ENCODE data around the gene NRG3.
"Not testable (repeated sequence)": the region's sequence is repeated elsewhere in the genome, so short reads cannot be mapped to it uniquely, and the experiment has no call there.

The NRG3 gene

GRCh38 chr10:82622479-82622878 is 747.5 kb downstream of the NRG3 start:
- no peak for DNase-seq

DNA sequence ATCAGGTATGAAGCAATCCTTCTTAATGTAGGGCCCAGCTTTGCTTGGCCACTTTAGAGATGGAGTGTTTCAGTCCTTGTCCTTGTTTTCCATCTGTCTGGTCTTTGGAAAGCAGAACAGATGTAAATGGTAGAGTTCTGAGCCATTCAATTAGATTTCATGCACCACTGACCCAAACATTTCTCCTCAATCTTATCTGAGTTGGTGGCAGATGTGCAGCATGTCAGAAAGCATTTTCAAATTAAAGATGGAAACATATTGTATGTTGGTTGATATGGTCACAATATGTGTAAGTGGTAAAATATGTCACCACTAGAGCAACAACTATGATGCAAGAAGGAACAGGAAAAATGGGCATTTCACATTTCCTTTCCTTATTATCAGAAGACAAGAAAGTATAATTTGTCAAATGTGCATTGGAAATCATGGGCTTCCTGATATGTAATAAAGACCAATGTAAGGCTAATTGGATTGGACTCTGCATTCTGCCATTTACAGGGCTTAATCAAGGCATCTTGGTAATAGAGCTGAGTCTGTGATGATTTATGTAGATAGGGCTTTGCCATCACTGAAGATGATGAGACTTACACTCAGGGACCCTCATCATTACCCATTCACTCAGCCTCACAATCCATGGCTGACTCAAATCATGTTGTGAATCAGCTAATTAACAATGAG is 750.7 kb downstream of the NRG3 start:
- no peak for DNase-seq

DNA sequence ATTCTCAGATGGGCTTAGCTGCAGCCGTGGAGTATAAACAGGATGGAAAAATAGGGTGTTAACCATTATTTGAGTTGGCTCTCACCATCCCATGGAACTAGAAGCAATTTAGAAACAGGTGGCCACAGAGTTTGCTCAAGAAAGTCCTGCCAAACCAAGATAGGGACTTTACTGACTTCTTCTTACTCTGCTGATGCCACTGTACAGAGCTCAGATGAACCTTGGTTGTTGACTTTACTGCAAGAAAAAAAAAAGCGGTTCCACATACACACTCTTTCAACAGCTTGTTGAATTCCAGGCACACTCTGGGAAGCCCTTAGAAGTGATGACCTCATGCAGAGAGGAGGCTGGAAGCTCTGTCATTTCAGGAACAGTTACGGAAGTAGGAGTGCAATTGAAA is 753.4 kb downstream of the NRG3 start:
- DNase-seq = no peak

DNA sequence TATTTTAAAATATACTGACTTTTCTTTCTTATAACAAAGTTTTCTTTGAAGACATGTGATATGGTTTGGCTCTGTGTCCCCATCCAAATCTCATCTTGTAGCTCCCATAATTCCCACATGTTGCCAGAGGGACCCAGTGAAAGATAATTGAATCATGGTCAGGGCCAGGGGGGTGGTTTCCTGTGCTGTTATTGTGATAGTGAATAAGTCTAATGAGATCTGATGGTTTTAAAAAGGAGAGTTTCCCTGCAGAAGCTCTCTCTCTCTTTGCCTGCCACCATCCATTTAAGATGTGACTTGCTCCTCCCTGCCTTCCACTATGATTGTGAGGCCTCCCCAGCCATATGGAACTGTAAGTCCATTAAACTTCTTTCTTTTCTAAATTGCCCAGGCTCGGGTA is 768.1 kb downstream of the NRG3 start:
- no peak for DNase-seq

- DNase-seq = no peak
These were observed 768.6 kb downstream of the NRG3 start for GRCh38 chr10:82643601-82644000.

DNA sequence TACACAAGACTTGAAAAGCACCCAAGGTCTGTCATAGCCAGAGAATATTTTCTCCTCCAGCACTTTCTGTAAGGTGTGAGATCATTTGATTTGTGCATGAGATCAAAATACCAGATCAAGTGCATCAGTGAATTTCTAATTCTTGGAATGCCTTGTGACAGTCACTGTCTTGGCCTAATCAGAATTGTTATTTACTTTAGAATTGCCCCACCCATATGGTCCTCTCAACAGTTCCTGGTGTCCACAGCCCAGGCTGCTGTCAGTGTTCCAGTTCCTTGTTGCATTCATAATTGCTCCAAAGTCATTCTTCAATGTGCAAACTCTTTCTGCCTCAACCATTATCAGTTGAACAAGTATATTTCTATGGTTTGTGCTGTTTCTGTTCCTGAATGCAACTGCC is 770.2 kb downstream of the NRG3 start:
- DNase-seq = no peak

DNA sequence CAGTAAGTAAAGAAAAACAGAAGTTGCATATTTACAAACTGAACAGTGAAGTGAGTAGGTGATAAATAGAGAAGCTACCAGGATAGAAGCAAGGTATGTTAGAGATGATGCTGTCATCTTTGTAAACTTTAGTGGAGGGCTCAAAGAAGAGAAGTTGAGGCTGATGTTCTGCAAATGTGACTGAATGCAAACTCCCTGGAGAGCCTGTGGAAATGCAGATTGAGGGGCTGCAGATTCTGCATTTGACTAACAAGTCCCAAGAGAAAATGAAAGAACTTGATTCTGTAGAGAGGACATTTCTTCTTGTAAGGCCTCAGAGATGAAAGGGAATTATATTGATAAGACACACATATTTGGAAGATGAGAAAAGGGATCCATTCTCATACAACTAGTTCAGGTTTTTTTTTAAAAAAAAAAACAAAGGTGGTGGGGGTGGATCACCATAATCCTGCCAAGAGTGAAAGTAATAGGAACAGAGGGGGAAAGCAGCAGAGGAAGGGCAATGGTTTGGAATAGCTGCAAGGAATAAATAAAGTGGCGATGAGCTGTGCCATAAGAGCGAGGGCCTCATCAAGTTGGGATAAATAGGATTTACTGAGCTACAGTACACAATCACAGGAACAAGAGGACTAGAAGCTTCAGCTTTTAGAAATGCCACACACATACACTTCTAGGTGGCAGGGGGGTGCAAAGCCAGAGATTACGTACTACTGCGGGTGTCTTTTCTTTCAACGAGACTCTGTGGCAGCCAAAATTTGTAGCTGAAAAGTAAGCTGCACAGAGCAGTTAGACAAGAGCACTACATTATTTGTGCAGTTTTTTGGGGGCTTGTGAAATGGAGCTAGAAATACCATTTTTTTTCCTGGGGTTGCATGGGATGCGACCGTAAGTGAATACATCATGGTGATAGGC is 778.5 kb downstream of the NRG3 start:
- DNase-seq = no peak

DNA sequence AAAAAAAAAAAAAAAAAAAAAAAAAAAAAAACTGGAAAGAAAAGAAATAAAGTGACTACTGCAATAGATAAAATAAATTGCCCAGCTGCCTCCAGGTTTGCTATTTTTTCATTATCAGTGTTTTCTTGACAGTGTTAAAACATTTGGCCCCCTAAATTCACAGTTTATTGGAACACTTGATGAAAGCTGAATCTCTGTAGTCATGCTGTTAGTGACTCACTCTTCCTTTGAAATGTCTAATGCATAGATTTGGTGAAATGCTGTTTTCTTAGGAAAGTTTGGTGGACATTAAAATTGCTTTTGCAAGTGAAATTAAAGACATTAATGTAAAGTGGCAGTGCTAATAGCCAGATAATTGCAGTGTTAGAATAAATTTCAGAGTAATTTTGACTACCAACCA is 785.2 kb downstream of the NRG3 start:
- no peak for DNase-seq

DNA sequence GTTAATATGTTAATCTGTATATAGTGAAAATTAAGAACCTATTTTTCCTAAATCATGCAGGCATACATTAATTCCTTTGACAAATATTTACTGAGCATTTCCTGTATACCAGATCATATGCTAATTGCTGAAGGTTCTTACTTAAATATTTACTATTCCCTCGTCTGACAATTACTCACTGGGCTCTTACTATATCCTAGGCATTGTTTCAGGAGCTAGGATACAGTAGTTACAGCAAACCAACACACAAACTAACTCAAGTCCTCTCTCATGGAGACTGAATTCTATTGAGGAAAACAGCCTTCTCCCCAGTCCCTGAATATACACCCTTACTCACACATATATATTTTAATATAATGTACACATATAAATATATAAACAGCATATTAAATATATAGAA is 786.0 kb downstream of the NRG3 start:
- no peak for DNase-seq

GRCh38 chr10:82661701-82662100 is 786.7 kb downstream of the NRG3 start:
- DNase-seq = no peak

DNA sequence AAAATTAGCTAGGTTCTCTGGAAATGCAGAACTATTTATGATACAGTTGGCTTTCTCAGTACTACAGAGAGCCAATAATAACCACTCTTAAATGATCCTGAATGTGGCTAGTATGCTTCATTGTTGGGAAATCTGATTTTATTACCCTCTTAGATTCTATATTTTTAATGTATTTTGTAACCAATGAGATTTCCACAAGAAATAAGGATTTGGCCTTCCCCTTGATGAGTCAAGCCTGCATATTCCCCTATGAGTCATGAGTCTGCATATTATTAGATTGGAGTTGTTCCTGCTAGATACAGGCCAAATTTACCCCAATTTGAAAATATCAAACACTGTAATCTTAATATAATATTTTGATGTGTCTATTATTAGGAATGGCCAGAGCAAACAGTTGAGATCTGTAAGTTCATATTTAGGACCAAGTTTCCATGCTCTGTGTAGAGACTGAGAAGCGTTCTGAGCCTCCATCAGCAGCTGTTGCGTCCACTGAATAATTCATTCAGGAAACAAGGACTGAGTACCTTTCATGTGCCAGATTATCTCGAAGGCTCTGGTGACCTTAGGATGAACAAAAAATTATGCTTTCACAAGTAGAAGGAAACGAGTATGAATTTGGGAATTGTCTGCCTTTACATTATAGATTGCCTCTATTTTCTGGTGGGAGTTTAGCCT is 793.4 kb downstream of the NRG3 start:
- DNase-seq = peak in 1 of 3 donors; percentile 0

DNA sequence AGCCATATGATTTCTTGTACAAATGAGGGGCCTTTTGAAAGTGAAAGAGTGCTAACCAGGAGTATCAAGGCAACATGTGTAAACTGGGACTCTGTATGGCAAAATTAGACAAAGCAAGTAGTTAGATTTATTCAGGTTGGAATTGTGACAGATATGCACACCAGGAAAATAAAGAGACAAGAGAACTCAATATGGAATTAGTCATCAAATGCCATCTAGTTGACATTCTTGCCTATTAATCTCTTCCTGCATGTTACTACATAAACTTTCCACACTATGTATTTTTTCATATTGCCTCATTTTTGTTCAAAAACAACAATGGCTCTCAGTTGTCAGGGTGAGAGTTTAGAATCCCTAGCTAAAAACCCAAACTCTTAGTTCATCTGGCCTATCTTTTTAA is 799.0 kb downstream of the NRG3 start:
- DNase-seq = no peak

DNA sequence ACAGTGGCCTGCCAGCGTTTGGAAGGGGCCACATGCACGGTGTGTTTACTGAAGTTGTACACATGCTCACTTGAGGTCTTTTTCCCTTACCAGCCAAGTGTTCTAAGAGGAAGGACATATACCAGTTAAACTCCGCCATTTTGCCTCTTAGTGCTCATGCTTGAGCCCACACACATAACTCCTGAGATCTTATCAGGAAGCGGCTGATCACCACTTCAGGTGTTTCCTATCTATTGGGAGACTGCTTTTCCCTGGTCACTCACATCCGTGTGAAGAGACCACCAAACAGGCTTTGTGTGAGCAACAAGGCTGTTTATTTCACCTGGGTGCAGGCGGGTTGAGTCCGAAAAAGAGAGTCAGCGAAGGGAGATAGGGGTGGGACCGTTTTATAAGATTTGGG is 802.9 kb downstream of the NRG3 start:
- DNase-seq = not testable (repeated sequence)

- not testable (repeated sequence) for DNase-seq
These were observed 803.5 kb downstream of the NRG3 start for GRCh38 chr10:82678451-82678850.

DNA sequence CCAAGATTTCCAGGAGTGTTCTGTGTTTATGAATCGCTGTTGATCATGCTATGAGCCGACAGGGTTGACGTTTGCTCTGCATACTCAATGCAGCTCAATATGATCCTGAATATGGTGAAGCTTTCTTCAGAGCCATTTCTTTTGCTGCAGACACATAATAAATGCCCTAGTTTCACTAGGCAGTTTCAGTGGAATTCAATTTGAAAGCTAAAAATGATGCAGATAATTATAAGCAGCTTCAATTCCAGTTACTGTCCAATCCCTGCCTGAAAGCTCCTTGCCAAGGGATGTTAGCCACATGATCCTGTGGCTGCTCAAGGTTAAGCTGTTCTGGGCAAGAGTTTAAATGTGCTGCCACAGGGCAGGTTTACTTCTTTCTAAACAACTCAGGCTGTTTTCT is 805.6 kb downstream of the NRG3 start:
- DNase-seq = no peak

- no peak for DNase-seq
These were observed 809.0 kb downstream of the NRG3 start for GRCh38 chr10:82683945-82684344.

GRCh38 chr10:82685087-82685486 is 810.1 kb downstream of the NRG3 start:
- no peak for DNase-seq

DNA sequence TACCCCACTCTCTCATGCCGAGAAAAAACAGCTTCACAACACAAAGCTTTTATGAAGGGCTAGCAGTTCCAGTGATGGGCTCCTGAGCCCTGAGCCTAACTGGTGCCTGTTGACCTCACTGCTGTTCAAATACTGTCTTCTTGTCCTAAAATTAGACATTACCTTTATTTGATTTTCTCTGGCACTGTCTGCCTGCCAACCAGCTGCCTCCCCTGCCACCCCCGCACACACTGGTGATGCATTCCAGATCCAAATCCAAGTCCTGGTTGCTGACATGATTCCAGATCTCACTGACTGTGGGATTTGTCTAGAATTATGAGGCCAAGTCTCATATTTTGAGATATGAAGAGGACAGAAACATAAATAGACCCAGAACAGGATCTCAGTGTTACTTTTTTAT is 816.2 kb downstream of the NRG3 start:
- no peak for DNase-seq

DNA sequence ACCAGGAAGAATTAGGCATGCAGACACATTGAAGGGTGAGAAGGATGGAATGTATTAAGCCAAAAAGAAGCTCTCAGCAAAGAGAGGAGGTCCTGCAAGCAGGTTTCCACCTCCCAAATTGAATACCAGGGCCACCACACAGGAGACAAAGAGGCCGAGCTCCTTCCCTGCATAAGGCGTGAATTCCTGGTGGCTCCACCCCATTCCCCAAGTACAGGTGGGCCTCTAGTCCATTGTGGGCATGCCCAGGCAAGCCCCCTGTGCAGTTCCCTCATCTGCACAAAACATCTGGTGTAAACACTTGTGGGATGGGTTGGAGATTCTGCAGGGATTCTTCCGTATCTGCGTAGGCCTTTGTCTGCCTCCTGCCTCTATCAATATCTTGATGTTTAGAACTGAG is 817.5 kb downstream of the NRG3 start:
- no peak for DNase-seq

DNA sequence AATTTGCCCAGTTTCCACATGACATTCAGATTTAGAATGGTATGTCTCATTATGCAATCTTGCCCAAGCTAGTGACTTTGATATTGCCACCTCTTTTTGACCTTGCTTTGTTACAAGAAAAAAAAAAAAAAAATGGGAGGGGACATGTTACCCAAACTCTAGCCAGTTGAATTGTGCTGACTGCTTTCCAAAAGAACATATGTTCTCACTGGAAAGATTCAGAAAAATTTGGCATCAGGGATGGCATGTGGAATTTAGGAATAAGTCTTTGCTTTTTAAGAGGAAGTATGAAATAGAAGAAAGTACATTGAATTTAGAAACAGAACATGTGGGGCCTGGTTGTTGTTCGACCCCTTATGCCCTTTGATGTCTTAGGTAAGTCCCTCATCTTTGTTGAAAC is 846.8 kb downstream of the NRG3 start:
- no peak for DNase-seq

DNA sequence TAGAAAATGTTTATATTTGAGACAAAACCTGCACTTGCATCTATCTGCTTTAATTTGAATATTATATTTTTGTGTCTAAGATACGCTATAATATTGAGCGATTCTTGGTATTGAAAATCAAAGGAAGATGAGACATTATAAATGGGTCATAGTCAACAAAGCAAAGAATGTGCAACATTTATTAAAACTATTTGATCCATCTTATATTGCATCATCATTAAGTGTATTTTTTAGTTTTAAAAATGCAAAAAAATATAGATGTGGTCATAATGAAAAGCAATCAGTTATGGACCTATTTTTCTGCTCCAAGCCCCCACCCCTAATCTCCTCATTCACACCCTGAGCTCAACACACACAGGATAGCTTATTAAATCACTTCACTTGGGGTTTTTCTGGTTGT is 847.3 kb downstream of the NRG3 start:
- no peak for DNase-seq

GRCh38 chr10:82736305-82736704 is 861.3 kb downstream of the NRG3 start:
- DNase-seq = no peak

GRCh38 chr10:82737549-82737948 is 862.6 kb downstream of the NRG3 start:
- DNase-seq = no peak

DNA sequence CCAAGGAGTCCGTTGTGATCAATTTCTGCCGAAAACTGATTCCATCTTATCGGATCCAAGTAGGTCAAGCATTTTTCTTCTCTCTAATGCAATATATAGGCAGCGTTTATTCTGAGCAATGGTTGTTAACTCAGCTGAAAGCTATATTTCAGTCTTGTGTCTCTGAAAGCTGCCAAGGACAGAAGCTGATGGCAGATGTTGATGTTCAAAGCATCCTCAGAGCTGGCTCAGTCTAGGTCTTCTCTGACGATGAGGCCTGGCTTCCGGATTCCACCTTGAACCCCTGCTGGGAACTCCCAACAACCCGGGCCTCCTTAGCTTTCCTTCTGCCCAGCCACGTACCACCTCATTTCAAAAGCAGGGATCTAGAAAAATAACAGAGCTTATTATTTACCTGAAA is 863.6 kb downstream of the NRG3 start:
- DNase-seq = no peak

Data from suppressor macrophage treated with lipopolysaccharide for 1 hour (primary cell).